Parathyroid adenoma (tissue), 2 donors: Measurements from ENCODE around the gene GNA15.
"Not testable (repeated sequence)": the region's sequence is repeated elsewhere in the genome, so short reads cannot be mapped to it uniquely, and the experiment has no call there.

Source experiments
- H2AFZ ChIP-seq: fragments of 300-600 bp; sonication (generic); one replicate; pipeline ENCODE4 v1.7.0; 2017; ENCODE audit warnings: antibody characterized with exemption, mild to moderate bottlenecking
- H3K27ac ChIP-seq: fragments of 300-600 bp; sonication (generic); one replicate; pipeline ENCODE4 v1.7.0; 2017
- H3K27me3 ChIP-seq: fragments of 300-600 bp; sonication (generic); one replicate; pipeline ENCODE4 v1.7.0; 2017; ENCODE audit warnings: low read length; ENCODE audit not compliant: control insufficient read depth, insufficient read depth
- H3K36me3 ChIP-seq: fragments of 300-600 bp; sonication (generic); one replicate; pipeline ENCODE4 v1.7.0; 2017; ENCODE audit warnings: low read length; ENCODE audit not compliant: control insufficient read depth, insufficient read depth
- H3K4me1 ChIP-seq: fragments of 300-600 bp; sonication (generic); one replicate; pipeline ENCODE4 v1.7.0; 2017; ENCODE audit warnings: control low read depth
- H3K4me2 ChIP-seq: fragments of 300-600 bp; sonication (generic); one replicate; pipeline ENCODE4 v1.7.0; 2017; ENCODE audit warnings: low read length
- H3K4me3 ChIP-seq: fragments of 300-600 bp; sonication (generic); one replicate; pipeline ENCODE4 v1.7.0; 2017; ENCODE audit warnings: low read depth, low read length
- H3K79me2 ChIP-seq: fragments of 300-600 bp; sonication (generic); one replicate; pipeline ENCODE4 v1.7.0; 2017; ENCODE audit warnings: control low read depth
- H3K9ac ChIP-seq: fragments of 300-600 bp; sonication (generic); one replicate; pipeline ENCODE4 v1.7.0; 2017; ENCODE audit warnings: mild to moderate bottlenecking
- H3K9me3 ChIP-seq: fragments of 300-600 bp; sonication (generic); one replicate; pipeline ENCODE4 v1.7.0; 2017; ENCODE audit warnings: low read length; ENCODE audit not compliant: control insufficient read depth
- TF ChIP-seq, protein P1 (sequence below): fragments of 300-600 bp; sonication (generic); IDR thresholded peaks from one replicate; pipeline ENCODE4 v1.7.0; 2017; ENCODE audit warnings: antibody characterized with exemption, mild to moderate bottlenecking
- donor health status: primary hyperparathyroidism.

The GNA15 gene

GRCh38 chr19:3190921-3191805, 55.3 kb downstream of the GNA15 start:
- no peak overlapping the region for H3K9ac ChIP-seq
- no peaks in the 10 kb centered on the region for H3K9me3 ChIP-seq
- TF ChIP-seq, protein P1, sequence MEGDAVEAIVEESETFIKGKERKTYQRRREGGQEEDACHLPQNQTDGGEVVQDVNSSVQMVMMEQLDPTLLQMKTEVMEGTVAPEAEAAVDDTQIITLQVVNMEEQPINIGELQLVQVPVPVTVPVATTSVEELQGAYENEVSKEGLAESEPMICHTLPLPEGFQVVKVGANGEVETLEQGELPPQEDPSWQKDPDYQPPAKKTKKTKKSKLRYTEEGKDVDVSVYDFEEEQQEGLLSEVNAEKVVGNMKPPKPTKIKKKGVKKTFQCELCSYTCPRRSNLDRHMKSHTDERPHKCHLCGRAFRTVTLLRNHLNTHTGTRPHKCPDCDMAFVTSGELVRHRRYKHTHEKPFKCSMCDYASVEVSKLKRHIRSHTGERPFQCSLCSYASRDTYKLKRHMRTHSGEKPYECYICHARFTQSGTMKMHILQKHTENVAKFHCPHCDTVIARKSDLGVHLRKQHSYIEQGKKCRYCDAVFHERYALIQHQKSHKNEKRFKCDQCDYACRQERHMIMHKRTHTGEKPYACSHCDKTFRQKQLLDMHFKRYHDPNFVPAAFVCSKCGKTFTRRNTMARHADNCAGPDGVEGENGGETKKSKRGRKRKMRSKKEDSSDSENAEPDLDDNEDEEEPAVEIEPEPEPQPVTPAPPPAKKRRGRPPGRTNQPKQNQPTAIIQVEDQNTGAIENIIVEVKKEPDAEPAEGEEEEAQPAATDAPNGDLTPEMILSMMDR: no peak
- no peaks in the 10 kb centered on the region for H3K36me3 ChIP-seq
- peaks cover 44% of the 10 kb centered on the region for H3K79me2 ChIP-seq
- H3K4me1 ChIP-seq: peaks cover 7% of the 10 kb centered on the region
- no peaks in the 10 kb centered on the region for H3K27me3 ChIP-seq
- H2AFZ ChIP-seq: no peak overlapping the region
- no peak overlapping the region for H3K27ac ChIP-seq
- no peak overlapping the region for H3K4me2 ChIP-seq
- no peak overlapping the region for H3K4me3 ChIP-seq

DNA sequence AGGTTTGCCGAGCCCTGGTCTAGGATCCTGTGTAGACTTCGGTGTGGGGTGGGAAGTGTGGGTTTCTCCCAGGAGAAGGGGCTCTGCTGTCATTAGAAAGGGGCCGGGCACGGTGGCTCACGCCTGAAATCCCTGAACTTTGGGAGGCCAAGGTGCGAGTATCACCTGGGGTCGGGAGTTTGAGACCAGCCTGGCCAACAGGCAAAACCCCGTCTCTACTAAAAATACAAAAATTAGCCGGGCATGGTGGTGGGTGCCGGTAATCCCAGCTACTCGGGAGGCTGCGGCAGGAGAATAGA, 55.9 kb downstream of the GNA15 start:
- not testable (repeated sequence) for H3K9ac ChIP-seq, H3K9me3 ChIP-seq, H3K4me3 ChIP-seq, H3K27ac ChIP-seq, H2AFZ ChIP-seq, H3K4me2 ChIP-seq, H3K4me1 ChIP-seq, H3K36me3 ChIP-seq, H3K27me3 ChIP-seq
- H3K79me2 ChIP-seq: peaks cover 38% of the 10 kb centered on the region

DNA sequence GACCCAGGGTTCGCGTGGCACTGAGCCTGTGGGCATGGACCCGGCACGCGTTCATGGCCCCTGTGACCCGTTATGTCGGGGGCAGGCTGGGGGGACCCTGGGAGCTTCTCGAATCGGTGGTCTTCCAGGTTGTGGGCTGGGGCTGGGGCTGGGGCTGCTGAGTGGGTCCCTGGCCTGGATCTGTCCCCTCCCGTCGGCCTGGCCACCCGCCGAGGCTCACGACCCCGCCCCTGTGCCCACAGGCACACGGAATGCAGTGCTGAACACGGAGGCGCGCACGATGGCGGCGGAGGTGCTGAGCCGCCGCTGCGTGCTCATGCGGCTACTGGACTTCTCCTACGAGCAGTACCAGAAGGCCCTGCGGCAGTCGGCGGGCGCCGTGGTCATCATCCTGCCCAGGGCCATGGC, 56.4 kb downstream of the GNA15 start:
- H3K27me3 ChIP-seq: no peaks in the 10 kb centered on the region
- H3K9ac ChIP-seq: no peak overlapping the region
- no peaks in the 10 kb centered on the region for H3K36me3 ChIP-seq
- H3K4me2 ChIP-seq: no peak overlapping the region
- H3K4me1 ChIP-seq: peaks cover 3% of the 10 kb centered on the region
- H2AFZ ChIP-seq: no peak overlapping the region
- H3K79me2 ChIP-seq: peaks cover 33% of the 10 kb centered on the region
- TF ChIP-seq, protein P1: no peak
- H3K27ac ChIP-seq: no peak overlapping the region
- no peaks in the 10 kb centered on the region for H3K9me3 ChIP-seq
- no peak overlapping the region for H3K4me3 ChIP-seq

- no peak overlapping the region for H3K4me3 ChIP-seq
- TF ChIP-seq, protein P1: no peak
- no peaks in the 10 kb centered on the region for H3K4me1 ChIP-seq
- no peaks in the 10 kb centered on the region for H3K27me3 ChIP-seq
- peaks cover 29% of the 10 kb centered on the region for H3K79me2 ChIP-seq
- no peaks in the 10 kb centered on the region for H3K9me3 ChIP-seq
- H3K27ac ChIP-seq: no peak overlapping the region
- no peak overlapping the region for H2AFZ ChIP-seq
- no peaks in the 10 kb centered on the region for H3K36me3 ChIP-seq
- H3K4me2 ChIP-seq: no peak overlapping the region
- H3K9ac ChIP-seq: no peak overlapping the region
Observed at GRCh38 chr19:3192684-3193083, 56.9 kb downstream of the GNA15 start.

DNA sequence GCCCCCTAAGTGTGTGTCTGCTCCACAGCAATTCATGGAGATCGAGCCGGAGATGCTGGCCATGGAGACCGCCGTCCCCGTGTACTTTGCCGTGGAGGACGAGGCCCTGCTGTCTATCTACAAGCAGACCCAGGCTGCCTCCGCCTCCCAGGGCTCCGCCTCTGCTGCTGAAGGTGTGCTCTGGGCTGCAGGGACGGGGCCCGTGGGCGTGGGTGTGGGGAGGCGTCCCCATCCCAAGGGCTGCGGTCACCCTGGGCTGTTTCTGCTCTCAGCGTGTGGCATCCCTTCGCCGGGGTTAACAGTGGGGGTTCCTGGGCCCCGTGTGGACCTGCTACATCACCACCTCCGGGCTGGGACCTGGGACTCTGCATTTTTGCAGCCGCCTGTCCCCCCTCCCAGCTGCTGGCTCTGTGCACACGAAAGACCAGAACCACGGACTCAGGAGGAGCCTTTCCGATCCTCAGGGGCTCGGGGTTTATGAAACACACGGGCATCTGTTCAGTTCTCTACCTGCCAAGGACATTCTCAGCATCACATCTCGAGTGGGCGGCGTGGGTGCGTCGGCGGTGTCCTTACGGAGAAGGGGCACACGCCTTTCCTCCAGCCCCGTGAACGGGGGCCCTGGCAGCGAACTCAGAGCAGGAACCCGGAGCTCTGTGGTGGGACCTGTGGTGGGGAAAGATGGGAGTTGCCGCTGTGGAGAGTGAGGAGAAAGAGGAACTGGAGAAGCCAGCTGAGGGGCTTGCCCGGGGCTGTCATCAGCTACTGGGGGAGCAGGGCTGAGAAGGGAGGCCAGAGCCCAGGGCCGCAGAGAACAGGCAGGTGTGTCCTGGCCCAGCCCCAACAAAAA, 57.6 kb downstream of the GNA15 start:
- Histone ChIP-seq H3K4me3 (no peak overlapping the region), H3K36me3 (no peaks in the 10 kb centered on the region), H3K4me2 (no peak overlapping the region), H3K27me3 (no peaks in the 10 kb centered on the region), H3K79me2 (peaks cover 21% of the 10 kb centered on the region), H3K9me3 (no peaks in the 10 kb centered on the region), H2AFZ (no peak overlapping the region), H3K4me1 (no peaks in the 10 kb centered on the region), H3K9ac (no peak overlapping the region), H3K27ac (no peak overlapping the region)
- TF ChIP-seq, protein P1: no peak
